Putamen (tissue), 1 donor: ENCODE data around the gene MAX.
A peak's percentile ranks its signal among the peaks of the same experiment; 100 is the strongest.
"Not testable (repeated sequence)": the region's sequence is repeated elsewhere in the genome, so short reads cannot be mapped to it uniquely, and the experiment has no call there.

Source experiments
- DNase-seq: peaks from one replicate; pipeline ENCODE4 v3.0.0-alpha.2; 2016; ENCODE audit warnings: low spot score

The MAX gene

DNA sequence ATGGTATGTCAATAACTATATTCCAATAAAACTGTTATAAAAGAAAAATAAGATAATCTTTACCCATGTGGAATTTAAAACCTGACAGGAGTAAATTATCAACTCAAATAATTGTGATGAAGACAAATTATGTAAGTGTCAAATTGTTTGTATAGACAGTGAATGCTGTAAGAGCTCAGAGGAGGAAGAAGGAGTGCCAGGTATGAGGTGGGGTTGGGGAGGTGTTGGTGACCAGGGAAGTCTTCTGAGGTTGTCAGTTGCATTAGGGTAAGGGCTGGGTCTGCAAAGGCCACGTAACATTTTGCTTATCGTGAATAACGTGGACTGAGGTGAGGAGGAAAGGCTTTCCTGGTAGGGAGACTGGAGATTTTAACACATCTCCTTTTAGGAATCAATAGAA is 2.5 kb upstream of the MAX start:
- DNase-seq: no peak

GRCh38 chr14:65103150-65103760 is 938 bp upstream of the MAX start:
- no peak for DNase-seq

DNA sequence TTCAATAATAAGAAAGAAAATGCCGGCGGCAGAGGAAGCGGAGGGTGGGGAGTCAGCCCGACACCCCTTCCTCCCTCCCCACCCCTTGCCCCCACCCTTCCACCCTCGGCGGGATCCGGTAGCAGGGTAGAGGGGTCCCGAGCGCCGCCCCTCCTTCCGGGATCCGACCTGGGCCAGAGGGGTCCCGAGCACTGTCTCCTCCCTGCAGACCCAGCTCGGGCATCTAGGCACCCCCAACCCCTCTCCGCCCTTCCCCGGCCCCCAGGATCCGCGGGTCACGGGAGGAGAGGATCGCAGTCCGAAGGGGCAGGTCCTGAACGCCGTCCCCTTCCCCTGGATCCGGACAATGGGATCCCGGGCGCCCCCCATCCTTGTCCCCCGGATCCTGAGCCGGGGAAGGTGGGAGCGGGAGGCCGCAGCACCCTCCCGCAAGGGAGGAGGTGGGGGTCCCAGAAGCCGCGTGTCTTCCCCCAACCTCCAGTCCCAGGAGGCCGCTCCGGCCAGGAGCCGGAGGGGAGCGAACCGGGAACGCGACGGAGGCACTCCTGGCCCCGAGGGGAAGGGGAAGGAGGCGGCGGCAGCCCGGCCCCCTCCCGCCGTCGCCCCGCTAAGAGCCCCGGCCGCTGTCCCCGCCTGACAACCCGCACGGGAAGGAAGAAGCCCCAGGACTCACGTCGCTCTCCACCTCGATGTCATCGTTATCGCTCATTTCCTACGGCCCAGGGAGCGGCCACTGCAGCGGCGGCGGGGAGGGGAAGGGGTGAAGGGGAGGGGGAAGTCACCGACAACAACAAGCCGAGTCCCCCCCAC is 481 bp downstream of the MAX start:
- no peak for DNase-seq

GRCh38 chr14:65100922-65101541 is 1.3 kb downstream of the MAX start:
- DNase-seq: no peak

DNA sequence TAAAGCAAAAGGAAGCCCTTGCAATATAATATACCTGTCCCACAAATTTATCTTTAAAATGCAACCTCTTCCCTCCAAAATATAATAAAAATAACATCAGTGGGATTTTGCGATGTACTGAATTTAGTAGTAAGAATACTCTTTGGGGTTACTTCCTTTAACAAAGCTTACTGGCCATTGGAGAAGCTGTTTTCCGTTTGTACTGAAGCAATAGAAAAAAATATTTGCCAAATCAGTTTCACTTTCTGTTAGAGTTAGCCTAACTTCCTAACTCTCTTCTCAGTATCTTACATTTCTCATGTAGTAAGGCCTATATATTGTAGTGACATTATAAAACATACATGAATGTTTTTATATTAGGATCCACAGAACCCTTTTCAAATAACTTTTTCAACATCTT is 3.7 kb downstream of the MAX start:
- no peak for DNase-seq

- DNase-seq: no peak
Observed at GRCh38 chr14:65096323-65097089, 5.8 kb downstream of the MAX start.

DNA sequence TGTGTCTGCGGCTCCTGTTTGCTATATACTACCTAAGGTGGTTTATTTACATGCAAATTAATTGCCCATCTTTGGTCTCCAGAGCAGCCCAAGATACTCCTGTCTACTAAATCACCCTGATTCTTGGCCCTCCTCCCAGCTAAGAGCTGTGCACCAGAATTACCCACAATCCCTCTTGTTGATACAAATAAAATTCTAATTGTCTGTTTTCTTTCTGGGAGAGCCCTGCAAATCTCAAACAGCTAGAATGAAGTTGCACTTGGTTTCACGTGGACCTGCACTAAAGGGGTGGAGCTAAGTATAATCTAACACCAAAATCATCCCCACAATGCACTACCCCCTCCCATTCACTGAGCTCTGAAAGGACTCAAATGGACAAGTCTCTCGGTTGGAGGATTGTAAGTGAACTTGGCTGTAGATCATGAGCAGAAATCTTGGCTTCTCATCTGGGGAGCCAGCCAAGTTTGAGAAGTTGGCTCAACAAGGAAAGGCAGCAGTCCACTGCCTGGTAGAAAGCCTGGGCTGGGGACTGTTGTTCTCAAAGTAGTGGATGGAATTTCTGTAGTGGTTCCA is 6.6 kb downstream of the MAX start:
- DNase-seq: peak; percentile 73

DNA sequence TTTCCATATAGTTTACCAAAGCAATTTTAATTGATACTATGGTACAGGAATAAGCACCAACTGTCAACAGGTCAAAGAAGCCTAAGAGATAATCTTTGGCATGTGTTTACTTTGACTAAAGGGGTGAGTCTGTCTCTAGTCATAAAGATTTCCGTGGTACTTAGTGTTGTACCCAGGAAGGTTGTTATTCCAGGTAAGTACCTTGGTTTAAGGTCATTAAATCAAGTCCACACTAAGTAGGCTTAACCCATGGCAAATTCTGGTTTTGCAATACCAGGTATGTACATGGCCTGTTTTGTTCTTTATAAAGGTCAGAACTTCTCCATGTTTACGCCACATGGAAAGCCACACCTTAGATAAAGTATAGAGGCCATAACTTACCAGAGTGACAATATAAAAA is 10.0 kb downstream of the MAX start:
- DNase-seq: no peak

DNA sequence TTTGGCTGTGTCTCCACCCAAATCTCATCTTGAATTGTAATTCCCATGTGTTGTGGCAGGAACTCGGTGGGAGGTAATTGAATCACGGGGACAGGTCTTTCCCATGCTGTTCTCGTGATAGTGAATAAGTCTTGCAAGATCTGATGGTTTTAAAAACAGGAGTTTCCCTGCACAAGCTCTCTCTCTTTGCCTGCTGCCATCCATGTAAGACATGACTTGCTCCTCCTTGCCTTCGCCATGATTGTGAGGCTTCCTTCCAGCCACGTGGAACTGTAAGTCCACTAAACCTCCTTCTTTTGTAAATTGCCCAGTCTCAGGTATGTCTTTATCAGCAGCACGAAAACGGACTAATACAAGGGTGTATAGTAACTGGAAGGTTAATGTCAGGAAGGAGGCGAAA is 14.5 kb downstream of the MAX start:
- DNase-seq: not testable (repeated sequence)

- not testable (repeated sequence) for DNase-seq
Observed at GRCh38 chr14:65086686-65087085, 15.6 kb downstream of the MAX start.

- no peak for DNase-seq
Observed at GRCh38 chr14:65084554-65085505, 17.5 kb downstream of the MAX start.

DNA sequence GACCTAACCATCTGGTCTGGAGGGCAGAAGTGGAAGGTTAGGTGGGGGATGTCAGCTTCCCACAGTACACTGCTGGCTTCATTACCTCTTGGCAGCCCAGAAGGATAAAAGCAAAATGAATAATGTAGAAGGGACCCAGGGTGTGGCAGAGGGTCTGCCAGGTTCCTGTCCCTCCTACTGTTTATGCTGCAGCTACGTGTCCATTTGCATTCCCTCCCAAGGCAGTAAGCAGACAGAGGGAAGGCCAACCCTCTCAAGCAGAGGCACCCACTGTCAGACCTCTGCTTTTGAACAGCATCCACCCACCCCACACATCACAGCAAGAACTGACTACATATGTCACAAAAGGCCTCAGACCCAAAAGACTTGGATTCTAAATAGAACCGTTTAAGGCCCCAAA is 19.4 kb downstream of the MAX start:
- DNase-seq: no peak

DNA sequence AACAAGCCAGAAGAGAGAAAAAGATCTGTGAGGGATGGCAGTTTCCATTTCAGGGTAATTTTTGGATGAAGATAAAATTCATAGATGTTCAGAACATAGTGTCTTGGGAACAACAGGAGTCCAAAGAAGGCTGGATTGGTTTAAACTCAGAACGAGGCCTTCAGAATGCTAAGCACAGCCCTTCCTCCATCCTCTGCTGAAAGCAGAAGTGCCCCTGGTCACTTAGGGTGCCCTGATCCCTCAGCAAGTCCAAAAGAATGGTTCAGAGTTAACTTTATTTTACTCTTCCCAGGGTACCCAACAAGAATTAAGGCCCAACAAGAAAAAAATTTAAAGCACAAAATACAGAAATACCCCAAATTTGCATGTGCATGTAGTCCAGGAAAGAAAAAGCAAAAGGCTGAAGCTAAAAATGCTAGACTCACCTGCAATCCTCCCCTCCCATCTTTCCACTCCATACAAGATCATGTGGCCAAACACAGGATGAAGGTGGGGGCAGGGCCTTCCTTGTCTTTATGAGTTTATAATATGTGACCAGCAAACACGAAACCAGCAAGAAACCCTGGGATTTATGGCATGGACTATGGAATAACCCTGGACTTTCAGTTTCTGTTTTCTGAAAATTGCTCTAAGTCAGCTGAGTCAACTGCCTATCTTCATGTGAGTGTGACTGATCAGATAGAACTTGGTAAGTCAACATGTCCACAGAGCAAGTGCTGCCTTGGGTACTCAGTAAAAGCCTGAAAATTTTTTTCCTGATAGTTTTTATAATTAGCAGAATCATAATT is 21.2 kb downstream of the MAX start:
- no peak for DNase-seq

- no peak for DNase-seq
Observed at GRCh38 chr14:65079768-65080167, 22.5 kb downstream of the MAX start.

DNA sequence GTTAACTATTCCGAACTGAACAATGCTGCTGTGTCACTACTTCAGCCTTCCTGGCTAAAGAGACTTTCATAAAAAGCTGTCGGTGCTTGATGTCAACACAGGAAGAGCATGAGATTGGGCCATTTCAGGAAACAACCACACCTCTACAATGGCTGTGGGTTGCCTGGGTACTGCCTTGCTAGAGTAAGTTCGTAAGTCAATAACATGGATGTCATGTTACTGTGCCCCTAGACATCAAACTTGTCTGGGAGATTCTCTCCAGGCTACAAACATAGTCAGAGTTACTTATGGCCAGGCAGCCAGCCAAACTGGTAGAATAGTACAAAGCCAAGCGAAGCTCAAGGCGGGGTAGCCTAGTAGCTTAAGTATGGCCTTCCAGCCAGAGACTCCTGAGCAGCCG is 23.1 kb downstream of the MAX start:
- DNase-seq: no peak

DNA sequence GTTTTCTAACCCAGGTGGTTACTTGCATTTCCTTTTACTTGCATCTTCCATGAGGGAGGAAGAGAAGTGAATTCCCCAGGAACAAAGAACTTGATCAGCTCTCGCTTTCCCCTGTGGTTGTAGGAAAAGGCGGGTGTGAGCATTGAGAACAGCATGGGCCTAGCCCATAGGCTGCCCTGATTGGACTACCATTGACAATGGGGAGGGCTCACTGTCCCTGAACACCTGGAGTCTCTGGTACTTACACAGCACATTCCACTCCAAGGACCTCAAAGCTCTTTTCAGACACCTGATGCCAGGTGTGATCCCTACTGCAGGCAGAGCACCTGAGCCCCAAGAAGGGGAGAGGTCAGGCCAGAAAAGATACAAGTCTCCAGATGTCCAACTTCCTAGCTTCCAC is 25.0 kb downstream of the MAX start:
- DNase-seq: no peak

DNA sequence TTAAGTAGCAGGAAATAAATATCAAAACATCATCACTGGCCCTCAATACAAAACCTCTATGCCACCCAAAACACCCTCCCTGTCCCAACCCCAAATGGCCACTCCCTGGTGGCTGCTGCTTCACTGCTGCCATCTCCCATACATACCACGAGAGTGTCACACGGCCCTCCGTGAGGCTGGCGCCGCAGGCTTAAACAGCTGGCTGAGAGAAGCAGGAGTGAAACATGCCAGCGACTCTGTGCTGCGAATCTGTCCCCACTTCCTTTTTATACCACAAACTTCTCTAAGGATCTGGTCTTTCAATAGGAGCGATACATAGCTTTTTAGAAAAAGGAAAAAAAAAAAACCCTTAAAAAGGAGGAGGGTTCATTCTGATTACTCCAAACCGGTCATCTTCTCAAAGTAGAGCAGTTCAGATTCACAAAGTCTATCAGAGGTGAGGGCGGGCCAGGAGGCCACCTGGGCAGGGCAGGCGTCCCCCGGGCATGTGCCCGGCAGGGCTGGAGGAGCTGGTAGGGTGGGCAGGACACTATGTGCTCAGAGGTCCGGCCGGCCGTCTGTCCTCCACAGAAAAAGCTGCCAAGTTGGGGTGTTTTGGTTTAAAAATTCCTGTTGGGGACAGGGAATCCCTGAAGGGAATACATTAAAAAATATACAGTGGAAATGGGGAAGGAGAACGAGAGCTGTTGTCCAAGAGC is 26.5 kb downstream of the MAX start:
- no peak for DNase-seq

DNA sequence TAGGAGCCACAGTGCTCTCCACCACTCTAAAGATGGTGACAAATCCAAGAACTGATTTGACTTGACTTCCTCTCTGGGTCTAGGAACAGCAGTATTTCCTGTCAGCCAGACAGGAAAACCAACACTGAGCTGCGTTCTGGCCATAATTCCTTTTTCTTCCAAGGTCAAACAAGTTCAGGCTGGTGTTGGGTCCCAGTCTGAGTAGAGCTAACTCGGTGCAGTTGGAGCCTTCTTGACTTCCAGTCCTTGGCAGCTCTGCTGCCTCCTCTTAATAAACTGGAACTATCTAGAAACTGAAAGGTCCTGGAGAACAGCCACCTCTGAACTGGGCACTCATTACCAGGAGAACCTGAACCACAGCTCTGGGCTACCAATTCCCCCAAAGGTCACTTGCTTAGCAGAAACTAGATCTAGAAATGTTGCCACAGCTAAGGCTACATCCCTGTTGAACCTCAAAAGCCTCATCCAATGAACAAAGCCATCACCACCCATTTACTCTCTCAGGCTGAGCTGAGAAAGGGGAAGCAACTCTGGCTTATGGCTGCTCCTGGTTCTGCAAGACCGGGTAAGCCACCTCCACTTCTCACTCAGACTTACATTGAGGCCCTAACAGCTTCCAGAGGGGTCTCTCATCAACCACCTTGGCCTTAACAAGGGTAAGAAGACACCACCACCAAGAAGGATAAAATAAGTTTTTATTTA is 27.7 kb downstream of the MAX start:
- no peak for DNase-seq

DNA sequence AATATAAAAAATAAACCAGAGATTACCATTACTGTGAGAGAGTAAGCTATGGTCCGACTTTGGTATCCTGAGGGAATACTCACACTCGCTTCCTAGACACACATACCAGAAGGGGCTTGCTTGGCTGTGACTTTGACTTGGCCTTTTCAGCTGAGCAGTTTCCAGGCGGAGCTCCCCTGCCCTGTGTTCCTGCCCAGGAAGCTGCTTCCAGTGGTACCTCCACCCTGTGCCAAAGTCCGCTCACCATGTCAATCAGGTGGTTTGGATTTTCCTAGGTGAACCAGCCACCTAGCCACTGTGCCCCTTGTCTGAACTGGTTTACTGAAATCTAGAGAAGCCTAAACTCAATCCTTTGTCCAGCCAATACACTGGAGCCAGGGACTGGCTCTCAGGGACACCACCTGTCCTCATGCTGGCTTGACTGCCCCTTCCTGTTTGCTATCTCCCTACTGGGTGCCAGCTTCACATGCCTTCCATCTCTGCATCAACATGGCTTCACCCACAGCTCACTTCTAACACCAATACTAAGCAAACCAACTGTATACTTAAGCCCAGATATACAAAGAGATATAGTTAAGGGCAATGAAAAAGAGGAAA is 28.6 kb downstream of the MAX start:
- no peak for DNase-seq
